Chondrocyte (in vitro differentiated cells): ENCODE data around the gene FBXO22. TPM values are rescaled to one million over a fixed set of nuclear protein-coding genes. Genes with fewer than 3 reads are reported as not detected.

Experiments
- DNase-seq: peaks from one replicate; pipeline ENCODE4 v3.0.0; 2021; ENCODE audit warnings: mixed read lengths, low spot score
- H3K27ac Mint-ChIP-seq: one replicate; pipeline ENCODE4 v1.8.0; 2021; ENCODE audit warnings: mild to moderate bottlenecking, moderate library complexity, mixed read lengths; ENCODE audit not compliant: unreplicated experiment
- H3K27me3 Mint-ChIP-seq: 2 replicates; pipeline ENCODE4 v1.8.0; 2021; ENCODE audit warnings: low read depth, mixed read lengths
- H3K36me3 Mint-ChIP-seq: 2 replicates; pipeline ENCODE4 v1.8.0; 2021; ENCODE audit warnings: low read depth, mixed read lengths
- H3K4me1 Mint-ChIP-seq: 2 replicates; pipeline ENCODE4 v1.8.0; 2021; ENCODE audit warnings: low read depth, mild to moderate bottlenecking, mixed read lengths
- H3K4me3 Mint-ChIP-seq: one replicate; pipeline ENCODE4 v1.8.0; 2021; ENCODE audit warnings: mild to moderate bottlenecking, moderate library complexity, mixed read lengths; ENCODE audit not compliant: unreplicated experiment
- H3K9me3 Mint-ChIP-seq: 2 replicates; pipeline ENCODE4 v1.8.0; 2021; ENCODE audit warnings: low read depth, mixed read lengths
- total RNA-seq: library from RNA; stranded (reverse); gene quantifications from 3 replicates; pipeline ENCODE4 v1.2.1, GENCODE V29; 2021
- TF ChIP-seq, protein P1 (sequence below): fragments of 200-600 bp; sonication (generic); IDR thresholded peaks from 2 replicates; pipeline ENCODE4 v1.5.0; 2021; ENCODE audit warnings: antibody characterized with exemption, mild to moderate bottlenecking, moderate library complexity

Gene FBXO22
- total RNA-seq, 1 donor from 2014 or later = 33.6 TPM

DNA sequence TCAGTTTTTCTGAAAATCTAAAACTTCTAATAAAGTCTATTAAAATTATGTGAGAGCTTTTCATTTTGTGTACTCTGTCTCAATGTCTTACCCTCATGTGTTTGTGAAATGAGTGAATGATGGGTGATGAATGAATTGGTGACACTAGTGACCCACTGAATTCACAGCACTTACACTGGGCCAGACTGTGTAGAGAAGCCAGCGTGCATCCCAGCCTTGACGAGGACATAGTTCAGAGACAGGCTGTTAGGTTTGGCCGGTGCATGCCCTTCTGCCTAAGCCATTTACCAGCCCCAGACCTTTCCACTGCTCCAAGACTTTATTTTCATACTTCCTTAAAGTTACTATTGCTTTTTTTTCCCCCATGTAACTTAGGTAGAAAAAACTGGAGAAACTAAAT is 38.8 kb downstream of the FBXO22 start:
- peaks cover 18% of the 10 kb centered on the region for H3K4me1 Mint-ChIP-seq
- H3K27ac Mint-ChIP-seq = no peak overlapping the region
- peaks cover 9% of the 10 kb centered on the region for H3K9me3 Mint-ChIP-seq
- DNase-seq = no peak
- no peak overlapping the region for H3K4me3 Mint-ChIP-seq
- peaks cover 20% of the 10 kb centered on the region for H3K36me3 Mint-ChIP-seq
- H3K27me3 Mint-ChIP-seq = no peaks in the 10 kb centered on the region
- TF ChIP-seq, protein P1, sequence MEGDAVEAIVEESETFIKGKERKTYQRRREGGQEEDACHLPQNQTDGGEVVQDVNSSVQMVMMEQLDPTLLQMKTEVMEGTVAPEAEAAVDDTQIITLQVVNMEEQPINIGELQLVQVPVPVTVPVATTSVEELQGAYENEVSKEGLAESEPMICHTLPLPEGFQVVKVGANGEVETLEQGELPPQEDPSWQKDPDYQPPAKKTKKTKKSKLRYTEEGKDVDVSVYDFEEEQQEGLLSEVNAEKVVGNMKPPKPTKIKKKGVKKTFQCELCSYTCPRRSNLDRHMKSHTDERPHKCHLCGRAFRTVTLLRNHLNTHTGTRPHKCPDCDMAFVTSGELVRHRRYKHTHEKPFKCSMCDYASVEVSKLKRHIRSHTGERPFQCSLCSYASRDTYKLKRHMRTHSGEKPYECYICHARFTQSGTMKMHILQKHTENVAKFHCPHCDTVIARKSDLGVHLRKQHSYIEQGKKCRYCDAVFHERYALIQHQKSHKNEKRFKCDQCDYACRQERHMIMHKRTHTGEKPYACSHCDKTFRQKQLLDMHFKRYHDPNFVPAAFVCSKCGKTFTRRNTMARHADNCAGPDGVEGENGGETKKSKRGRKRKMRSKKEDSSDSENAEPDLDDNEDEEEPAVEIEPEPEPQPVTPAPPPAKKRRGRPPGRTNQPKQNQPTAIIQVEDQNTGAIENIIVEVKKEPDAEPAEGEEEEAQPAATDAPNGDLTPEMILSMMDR = no peak

DNA sequence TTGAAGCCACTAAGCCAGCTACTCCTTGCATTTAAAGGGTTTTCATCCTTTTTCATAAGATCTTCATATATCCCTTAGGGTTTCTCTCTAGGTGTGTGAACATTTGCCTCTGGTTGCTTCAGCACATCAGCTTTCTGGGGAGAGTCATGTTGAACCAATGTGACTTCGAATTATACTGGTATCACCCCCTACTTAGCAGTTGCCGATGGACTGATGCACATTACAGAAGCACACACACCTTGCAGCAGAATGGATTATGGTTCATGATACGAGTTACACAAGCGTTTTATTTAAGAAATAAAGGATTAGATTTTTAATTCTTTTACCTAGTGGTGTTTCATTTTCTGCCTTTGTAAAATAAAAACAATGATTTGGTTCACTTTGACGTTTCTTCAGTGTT is 39.6 kb downstream of the FBXO22 start:
- DNase-seq = no peak
- H3K4me3 Mint-ChIP-seq = no peak overlapping the region
- H3K9me3 Mint-ChIP-seq = peaks cover 9% of the 10 kb centered on the region
- H3K27me3 Mint-ChIP-seq = no peaks in the 10 kb centered on the region
- peaks cover 12% of the 10 kb centered on the region for H3K36me3 Mint-ChIP-seq
- TF ChIP-seq, protein P1 = no peak
- no peak overlapping the region for H3K27ac Mint-ChIP-seq
- peaks cover 18% of the 10 kb centered on the region for H3K4me1 Mint-ChIP-seq

DNA sequence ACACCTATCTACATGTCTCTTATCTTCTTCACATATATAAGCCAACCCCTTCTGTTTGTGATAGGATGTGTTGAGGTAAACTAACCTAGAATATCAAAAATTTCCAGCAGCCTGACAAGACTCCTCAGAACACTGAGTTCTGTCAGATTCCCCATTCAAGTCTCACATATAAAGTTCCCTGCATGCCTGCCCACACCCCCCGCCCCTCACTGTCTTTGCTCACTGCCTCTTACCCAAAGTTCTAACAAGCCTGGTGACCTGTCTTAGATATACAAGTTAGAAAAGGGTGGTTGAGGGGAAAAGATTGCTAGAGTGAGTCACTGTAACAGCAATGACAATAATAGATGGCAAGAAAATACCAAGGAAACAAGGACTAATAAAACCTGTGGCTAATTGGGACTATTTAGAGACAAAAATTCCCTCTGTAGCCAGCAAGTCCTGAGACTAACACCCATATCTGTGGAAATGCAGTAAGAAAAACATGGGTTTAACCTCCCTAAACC is 40.1 kb downstream of the FBXO22 start:
- no peak for DNase-seq
- Mint-ChIP-seq H3K27me3 (no peaks in the 10 kb centered on the region), H3K4me3 (no peak overlapping the region), H3K27ac (no peak overlapping the region), H3K9me3 (peaks cover 4% of the 10 kb centered on the region), H3K4me1 (peaks cover 18% of the 10 kb centered on the region), H3K36me3 (peaks cover 8% of the 10 kb centered on the region)
- TF ChIP-seq, protein P1 = no peak

DNA sequence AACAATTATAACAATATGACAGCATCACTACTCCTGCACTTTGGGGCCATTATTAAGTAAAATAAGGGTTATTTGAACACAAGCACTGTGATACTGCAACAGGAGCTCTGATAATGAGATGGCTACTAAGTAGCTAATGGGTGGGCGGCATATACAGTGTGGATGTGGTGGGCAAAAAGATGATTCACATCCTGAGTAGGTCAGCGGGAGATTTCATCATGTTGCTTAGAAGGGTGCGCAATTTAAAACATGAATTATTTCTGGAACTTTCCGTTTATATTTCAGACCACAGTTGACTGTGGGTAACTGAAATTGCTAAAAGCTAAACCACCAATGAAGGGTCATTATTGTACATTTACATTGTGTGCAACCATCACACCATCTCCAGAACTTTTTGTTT is 42.3 kb downstream of the FBXO22 start:
- no peak overlapping the region for H3K27ac Mint-ChIP-seq
- DNase-seq = no peak
- no peak overlapping the region for H3K4me3 Mint-ChIP-seq
- H3K36me3 Mint-ChIP-seq = no peaks in the 10 kb centered on the region
- H3K27me3 Mint-ChIP-seq = no peaks in the 10 kb centered on the region
- H3K4me1 Mint-ChIP-seq = peaks cover 18% of the 10 kb centered on the region
- TF ChIP-seq, protein P1 = no peak
- no peaks in the 10 kb centered on the region for H3K9me3 Mint-ChIP-seq

DNA sequence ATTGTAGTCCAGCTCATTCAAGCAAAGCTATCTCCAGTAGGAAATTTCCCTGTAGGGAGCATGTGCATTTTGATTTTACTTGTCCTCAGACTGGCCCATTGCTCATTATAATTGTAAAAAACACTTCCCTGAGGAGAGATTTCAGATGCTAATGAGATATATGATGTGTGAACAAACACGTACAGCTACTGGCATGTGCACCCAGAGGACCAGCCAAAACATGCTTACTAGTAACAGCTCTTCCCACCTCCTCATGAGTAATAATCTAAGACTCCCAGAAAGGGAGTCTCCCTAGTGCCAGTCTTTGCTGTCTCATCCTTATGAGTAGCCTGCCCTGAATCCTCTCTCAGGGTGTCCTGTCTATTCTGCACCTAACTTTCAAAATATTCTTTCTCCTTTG is 43.4 kb downstream of the FBXO22 start:
- Mint-ChIP-seq H3K4me1 (peaks cover 18% of the 10 kb centered on the region), H3K36me3 (no peaks in the 10 kb centered on the region), H3K27ac (no peak overlapping the region), H3K9me3 (no peaks in the 10 kb centered on the region), H3K27me3 (no peaks in the 10 kb centered on the region), H3K4me3 (no peak overlapping the region)
- TF ChIP-seq, protein P1 = no peak
- DNase-seq = no peak
